SH-SY5Y (cell line): ENCODE measurements around the gene KIF5A.

ENCODE experiments used
- GATA2 ChIP-seq: IDR thresholded peaks from 2 replicates; pipeline ENCODE4 v1.6.1; 2011; ENCODE audit warnings: mild to moderate bottlenecking, low read depth, low read length
- GATA3 ChIP-seq: IDR thresholded peaks from 2 replicates; pipeline ENCODE4 v1.6.1; 2011; ENCODE audit warnings: low read depth, mild to moderate bottlenecking, low read length, moderate library complexity

DNA sequence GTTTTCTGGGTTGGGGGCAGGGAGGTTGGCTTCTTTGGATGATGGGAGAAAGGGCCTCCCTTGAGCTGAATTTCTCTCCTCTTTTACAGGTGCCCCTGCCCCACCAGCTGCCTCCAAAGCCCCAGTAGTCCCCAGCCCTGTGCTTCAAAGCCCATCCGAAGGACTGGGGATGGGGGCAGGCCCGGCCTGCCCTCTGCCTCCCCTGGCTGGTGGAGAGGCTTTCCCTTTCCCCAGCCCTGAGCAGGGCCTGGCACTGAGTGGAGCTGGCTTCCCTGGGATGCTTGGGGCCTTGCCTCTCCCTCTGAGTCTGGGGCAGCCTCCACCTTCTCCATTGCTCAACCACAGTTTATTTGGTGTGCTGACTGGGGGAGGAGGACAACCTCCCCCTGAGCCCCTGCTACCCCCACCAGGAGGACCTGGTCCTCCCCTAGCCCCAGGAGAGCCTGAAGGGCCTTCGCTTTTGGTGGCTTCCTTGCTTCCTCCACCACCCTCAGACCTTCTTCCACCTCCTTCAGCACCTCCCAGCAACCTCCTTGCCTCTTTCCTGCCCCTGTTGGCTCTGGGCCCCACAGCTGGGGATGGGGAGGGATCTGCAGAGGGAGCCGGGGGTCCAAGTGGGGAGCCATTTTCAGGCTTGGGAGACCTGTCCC is 23.2 kb upstream of the KIF5A start:
- TF ChIP-seq GATA2 (no peak), GATA3 (no peak)
